NCI-H187 (cell line): ENCODE measurements around the gene CFAP141.

Source experiments
- DNase-seq, 2 experiments: peaks; one replicate each; lab custom pipeline; 2025; lab: John Stamatoyannopoulos, UW

CFAP141 gene

DNA sequence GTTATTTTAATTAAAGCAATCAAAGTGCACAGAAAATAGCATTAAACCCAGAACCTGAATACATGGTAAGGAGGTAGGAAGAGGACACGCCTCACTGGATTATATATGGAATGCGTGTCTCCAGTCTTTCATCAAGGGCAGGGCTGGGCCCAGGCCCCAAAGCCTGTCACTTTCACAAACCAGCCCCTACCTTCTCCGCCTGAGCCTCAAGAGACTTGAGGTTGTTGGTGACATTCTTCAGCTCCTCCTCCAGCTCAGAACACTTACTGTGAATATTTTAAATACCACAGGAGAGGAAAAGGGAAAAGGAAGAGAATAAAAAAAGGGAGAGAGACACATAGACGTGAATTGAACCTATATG, 34.9 kb downstream of the CFAP141 start:
- no peak for DNase-seq

DNA sequence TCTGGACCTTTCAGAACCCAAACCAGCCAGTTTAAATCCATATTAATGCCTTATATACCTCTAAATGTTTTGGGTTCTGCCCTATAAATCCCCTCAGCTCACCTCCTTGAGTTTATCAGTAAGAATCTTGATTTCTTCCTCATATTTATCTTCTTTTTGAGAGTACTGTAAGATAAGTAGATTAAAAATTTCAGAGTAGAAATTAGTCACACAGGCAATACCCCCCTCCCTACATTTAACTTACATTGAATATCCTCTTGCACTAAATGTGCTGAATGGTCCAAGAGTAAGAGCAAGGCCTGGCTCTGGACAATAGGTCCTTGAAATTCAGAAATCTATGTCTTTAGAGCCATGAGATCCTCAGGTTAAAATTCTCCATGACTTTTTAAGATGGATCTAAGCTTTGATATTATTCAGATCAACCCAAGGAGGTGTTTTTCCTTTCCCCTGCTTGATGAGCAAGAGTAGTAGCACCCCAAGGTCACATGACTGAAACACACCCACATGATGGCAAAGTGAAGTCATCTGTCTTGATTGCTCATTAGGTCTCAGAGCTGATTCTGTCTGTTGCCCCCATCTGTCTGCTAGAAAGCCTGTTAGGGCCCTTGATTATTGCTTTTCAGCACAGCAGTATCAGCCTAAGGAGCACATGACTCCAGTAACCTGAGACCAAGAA, 35.4 kb downstream of the CFAP141 start:
- no peak for DNase-seq

- DNase-seq = no peak
Observed at GRCh38 chr1:154167461-154167860, 38.7 kb downstream of the CFAP141 start.

DNA sequence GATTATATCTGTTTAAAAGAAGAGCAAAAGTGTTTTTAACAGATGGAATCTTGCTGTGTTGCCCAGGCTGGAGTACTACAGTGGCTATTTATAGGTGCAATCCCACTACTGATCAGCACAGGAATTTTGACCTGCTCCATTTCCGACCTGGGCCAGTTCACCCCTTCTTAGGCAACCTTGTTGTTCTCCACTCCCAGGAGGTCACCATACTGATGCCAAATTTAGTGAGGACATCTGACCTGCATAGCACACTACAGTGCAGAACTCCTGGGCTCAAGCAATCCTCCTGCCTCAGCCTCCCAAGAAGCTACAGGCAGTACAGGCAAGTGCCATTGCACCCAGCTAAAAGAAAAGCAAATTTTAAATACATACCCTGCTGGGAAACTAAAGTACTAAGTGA, 39.9 kb downstream of the CFAP141 start:
- DNase-seq = no peak

- no peak for DNase-seq
Observed at GRCh38 chr1:154159554-154159953, 46.6 kb downstream of the CFAP141 start.

- DNase-seq = no peak
Observed at GRCh38 chr1:154158307-154159125, 47.6 kb downstream of the CFAP141 start.

DNA sequence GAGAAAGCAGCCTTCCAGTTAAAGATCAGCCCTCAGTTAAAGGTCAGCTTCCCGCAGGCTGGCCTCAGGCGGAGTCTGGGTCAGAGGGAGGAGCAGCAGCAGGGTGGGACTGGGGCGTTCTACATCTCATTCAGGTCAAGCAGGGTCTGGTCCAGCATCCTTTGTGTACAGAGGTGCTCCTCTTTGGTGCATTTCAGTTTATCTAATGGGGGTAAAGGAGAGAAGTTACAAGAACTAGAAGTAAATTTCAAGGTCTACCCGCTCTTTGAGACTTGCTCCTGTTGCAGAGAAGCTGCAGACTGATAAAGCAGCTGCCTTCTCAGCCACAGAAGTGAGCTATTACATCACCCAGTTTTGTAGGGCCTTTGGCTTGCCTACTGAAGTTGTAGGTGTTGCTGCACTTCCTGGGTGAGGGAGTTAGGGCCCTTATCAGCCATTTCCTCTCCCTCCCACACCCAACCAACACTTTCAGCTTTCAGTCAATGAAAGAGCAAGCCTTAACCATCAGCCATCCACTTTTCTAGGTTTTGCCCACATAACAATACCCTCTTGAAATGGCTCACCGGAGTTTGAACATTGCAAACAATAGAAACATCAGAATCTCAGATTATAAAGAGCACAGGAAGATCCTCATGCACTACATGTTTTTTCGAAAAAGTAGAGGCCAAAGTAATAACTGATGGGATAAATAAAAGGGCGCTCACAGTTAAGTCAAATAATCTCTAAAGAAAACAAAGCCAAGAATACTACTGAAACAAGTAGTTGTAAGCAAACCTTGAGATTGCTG, 48.4 kb downstream of the CFAP141 start:
- no peak for DNase-seq

GRCh38 chr1:154155251-154155650, 50.9 kb downstream of the CFAP141 start:
- no peak for DNase-seq

- DNase-seq = no peak
Observed at GRCh38 chr1:154154534-154155191, 51.5 kb downstream of the CFAP141 start, which contains the start of gene NUP210L. TSS of gene NUP210L (minus strand) at chr1:154155073.

GRCh38 chr1:154154053-154154452, 52.1 kb downstream of the CFAP141 start:
- no peak for DNase-seq

GRCh38 chr1:154151311-154151710, 54.8 kb downstream of the CFAP141 start:
- DNase-seq = no peak
